ENCODE data around the gene TMEM231.
"Not testable (repeated sequence)": the region's sequence is repeated elsewhere in the genome, so short reads cannot be mapped to it uniquely, and the experiment has no call there.

The TMEM231 gene

DNA sequence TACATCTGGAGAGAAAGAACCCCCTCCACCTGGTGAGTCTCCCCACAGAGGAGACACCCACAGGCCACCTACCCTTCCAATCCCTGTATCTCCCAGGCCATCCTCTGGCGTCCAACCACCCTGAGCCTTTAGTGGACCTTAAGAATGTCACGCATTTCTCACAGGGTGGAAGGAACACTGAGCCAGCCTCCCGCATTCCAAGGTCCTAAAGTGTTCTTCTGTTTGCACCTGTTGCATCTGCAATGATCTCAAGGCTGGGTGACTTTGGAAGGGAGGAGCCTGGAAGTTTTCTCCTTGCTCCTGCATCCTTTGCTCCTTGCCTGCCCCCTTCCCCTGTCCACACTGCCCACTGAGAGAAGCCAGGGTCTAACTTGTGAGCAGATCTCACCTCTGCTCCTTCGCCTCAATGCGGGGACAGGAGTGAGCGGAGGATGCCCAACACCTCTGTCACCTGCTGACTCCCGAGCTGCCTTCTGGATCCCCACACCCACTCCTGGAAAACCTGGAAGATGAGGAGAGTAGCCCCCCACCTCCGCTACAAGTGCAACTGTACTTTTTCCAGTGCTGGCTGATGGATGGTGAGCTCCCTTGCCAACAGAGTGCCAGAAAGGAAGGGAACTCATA is 23.8 kb downstream of the TMEM231 start:
- no peaks in the 10 kb centered on the region for H3K79me2 ChIP-seq (ENCODE audit: control insufficient read depth, insufficient read depth, low read length, unreplicated experiment)
- no peaks in the 10 kb centered on the region for H3K27me3 ChIP-seq (ENCODE audit: insufficient read depth, low read length)
- no peaks in the 10 kb centered on the region for H3K36me3 ChIP-seq (ENCODE audit: insufficient read depth, low read length)
- H2AFZ ChIP-seq (ENCODE audit: low read length, unreplicated experiment) = no peak overlapping the region
- no peaks in the 10 kb centered on the region for H3K4me1 ChIP-seq (ENCODE audit: control insufficient read depth, insufficient read depth, low read length, unreplicated experiment)
- no peak overlapping the region for H3K4me3 ChIP-seq (ENCODE audit: low read depth, low read length)
- no peak overlapping the region for H3K27ac ChIP-seq (ENCODE audit: low read depth, low read length)

DNA sequence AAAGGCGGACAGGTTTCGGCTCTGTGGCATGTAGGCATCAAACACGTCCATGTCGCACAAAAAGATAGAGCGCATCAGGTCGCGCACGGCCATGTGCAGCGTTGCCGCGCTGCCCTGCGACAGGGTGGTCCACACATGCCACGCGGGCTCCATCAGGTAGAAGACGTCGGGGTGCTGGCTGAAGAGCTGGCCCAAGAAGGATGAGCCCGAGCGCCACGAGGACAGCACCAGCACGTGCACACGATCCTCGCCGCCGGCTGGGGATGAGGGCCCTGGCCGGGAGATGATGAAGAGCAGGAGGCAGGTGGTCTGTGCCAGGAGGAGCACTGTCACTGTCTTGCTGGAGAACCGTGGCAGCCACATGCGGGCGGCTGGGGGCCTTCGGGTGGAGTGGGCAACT is 26.1 kb downstream of the TMEM231 start:
- no peak overlapping the region for H2AFZ ChIP-seq (ENCODE audit: low read length, unreplicated experiment)
- no peaks in the 10 kb centered on the region for H3K36me3 ChIP-seq (ENCODE audit: insufficient read depth, low read length)
- no peak overlapping the region for H3K4me3 ChIP-seq (ENCODE audit: low read depth, low read length)
- H3K79me2 ChIP-seq (ENCODE audit: control insufficient read depth, insufficient read depth, low read length, unreplicated experiment) = no peaks in the 10 kb centered on the region
- no peaks in the 10 kb centered on the region for H3K4me1 ChIP-seq (ENCODE audit: control insufficient read depth, insufficient read depth, low read length, unreplicated experiment)
- H3K27me3 ChIP-seq (ENCODE audit: insufficient read depth, low read length) = no peaks in the 10 kb centered on the region
- no peak overlapping the region for H3K27ac ChIP-seq (ENCODE audit: low read depth, low read length)

DNA sequence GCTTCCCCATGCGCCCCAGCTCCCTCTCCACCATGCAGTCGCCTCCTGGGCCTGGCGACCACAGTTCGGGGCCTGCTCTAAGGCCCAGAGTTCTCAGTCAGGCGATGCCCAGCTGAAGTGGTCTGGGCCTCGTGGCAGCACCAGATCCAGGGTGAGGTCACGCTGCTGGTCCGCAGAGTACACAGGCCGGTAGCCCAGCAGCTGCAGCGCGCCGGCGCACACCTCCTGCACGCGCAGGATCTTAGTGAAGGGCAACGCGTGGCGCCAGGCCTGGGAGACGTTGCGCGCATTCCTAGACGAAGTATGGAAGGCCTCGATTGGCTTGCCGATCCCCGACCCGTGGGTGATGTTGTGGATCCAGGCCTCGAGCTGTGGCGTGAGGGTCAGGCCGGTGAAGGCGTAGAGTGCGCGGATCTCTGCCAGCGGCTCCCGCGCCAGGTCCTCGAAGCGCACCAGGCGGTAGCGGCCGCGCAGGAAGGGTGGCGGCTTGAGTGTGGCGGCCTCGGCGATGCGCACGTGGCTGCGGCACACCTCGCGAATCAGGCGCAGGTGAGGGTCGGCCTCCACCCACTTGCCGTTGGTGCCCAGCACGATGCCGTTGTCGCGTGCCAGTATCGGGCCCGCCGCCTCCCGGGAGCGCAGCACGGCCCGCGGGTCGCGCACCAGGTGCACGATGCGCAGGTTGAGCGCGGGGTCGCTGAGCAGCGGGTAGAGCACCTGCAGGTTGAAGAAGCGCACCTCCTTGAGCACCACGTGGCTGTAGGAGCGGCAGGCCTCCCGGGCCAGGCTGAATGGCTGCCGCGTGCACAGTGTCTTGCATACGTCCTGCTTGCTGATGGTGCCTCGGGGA is 26.8 kb downstream of the TMEM231 start:
- Histone ChIP-seq H3K4me3 (ENCODE audit: low read depth, low read length) (no peak overlapping the region), H3K36me3 (ENCODE audit: insufficient read depth, low read length) (no peaks in the 10 kb centered on the region), H3K27ac (ENCODE audit: low read depth, low read length) (no peak overlapping the region), H2AFZ (ENCODE audit: low read length, unreplicated experiment) (no peak overlapping the region), H3K4me1 (ENCODE audit: control insufficient read depth, insufficient read depth, low read length, unreplicated experiment) (no peaks in the 10 kb centered on the region), H3K79me2 (ENCODE audit: control insufficient read depth, insufficient read depth, low read length, unreplicated experiment) (no peaks in the 10 kb centered on the region), H3K27me3 (ENCODE audit: insufficient read depth, low read length) (no peaks in the 10 kb centered on the region)

GRCh38 chr16:75527825-75528299 is 28.2 kb downstream of the TMEM231 start:
- H3K4me1 ChIP-seq (ENCODE audit: control insufficient read depth, insufficient read depth, low read length, unreplicated experiment) = no peaks in the 10 kb centered on the region
- H3K27me3 ChIP-seq (ENCODE audit: insufficient read depth, low read length) = no peaks in the 10 kb centered on the region
- no peak overlapping the region for H3K4me3 ChIP-seq (ENCODE audit: low read depth, low read length)
- H3K79me2 ChIP-seq (ENCODE audit: control insufficient read depth, insufficient read depth, low read length, unreplicated experiment) = no peaks in the 10 kb centered on the region
- no peaks in the 10 kb centered on the region for H3K36me3 ChIP-seq (ENCODE audit: insufficient read depth, low read length)
- no peak overlapping the region for H2AFZ ChIP-seq (ENCODE audit: low read length, unreplicated experiment)
- no peak overlapping the region for H3K27ac ChIP-seq (ENCODE audit: low read depth, low read length)

DNA sequence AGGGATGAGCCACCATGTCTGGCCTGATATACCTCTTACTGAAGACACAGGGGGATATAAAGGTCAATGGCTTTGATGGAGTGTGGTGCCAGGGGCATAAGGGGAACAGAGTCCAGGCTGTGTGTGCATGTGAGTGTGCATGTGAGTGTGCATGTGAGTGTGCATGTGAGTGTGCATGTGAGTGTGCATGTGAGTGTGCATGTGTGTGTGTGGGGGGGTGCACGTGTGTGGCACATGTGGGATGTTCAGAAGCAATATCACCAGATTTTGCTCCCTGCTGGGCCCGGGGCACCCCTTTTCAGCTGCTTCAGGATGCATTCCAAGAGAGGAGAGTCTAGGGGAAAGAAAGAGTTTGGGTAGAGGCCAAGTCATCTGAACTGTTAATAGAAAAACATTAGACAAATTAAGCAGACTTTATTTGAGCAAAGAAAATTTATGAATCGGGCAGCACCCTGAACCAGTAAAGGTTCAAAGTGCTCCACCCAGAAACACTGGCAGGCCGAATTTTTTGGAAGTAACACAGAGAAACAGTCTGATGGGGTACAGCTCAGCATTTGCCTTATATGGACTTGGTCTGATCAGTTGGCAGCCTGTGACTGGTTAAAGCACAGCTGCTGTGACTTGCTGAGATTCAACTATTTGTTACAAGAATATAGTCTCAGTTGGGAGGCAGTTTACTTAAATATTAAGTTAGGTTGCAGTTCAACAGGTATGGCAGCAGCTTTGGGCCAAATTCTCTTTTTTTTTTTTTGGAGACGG is 29.8 kb downstream of the TMEM231 start:
- no peak overlapping the region for H3K27ac ChIP-seq (ENCODE audit: low read depth, low read length)
- no peaks in the 10 kb centered on the region for H3K36me3 ChIP-seq (ENCODE audit: insufficient read depth, low read length)
- no peak overlapping the region for H2AFZ ChIP-seq (ENCODE audit: low read length, unreplicated experiment)
- no peak overlapping the region for H3K4me3 ChIP-seq (ENCODE audit: low read depth, low read length)
- H3K27me3 ChIP-seq (ENCODE audit: insufficient read depth, low read length) = no peaks in the 10 kb centered on the region
- no peaks in the 10 kb centered on the region for H3K4me1 ChIP-seq (ENCODE audit: control insufficient read depth, insufficient read depth, low read length, unreplicated experiment)
- no peaks in the 10 kb centered on the region for H3K79me2 ChIP-seq (ENCODE audit: control insufficient read depth, insufficient read depth, low read length, unreplicated experiment)

GRCh38 chr16:75519175-75519574 is 36.9 kb downstream of the TMEM231 start:
- Histone ChIP-seq H3K36me3 (ENCODE audit: insufficient read depth, low read length) (no peaks in the 10 kb centered on the region), H3K27ac (ENCODE audit: low read depth, low read length) (no peak overlapping the region), H2AFZ (ENCODE audit: low read length, unreplicated experiment) (no peak overlapping the region), H3K4me1 (ENCODE audit: control insufficient read depth, insufficient read depth, low read length, unreplicated experiment) (no peaks in the 10 kb centered on the region), H3K4me3 (ENCODE audit: low read depth, low read length) (no peak overlapping the region), H3K27me3 (ENCODE audit: insufficient read depth, low read length) (no peaks in the 10 kb centered on the region), H3K79me2 (ENCODE audit: control insufficient read depth, insufficient read depth, low read length, unreplicated experiment) (no peaks in the 10 kb centered on the region)

DNA sequence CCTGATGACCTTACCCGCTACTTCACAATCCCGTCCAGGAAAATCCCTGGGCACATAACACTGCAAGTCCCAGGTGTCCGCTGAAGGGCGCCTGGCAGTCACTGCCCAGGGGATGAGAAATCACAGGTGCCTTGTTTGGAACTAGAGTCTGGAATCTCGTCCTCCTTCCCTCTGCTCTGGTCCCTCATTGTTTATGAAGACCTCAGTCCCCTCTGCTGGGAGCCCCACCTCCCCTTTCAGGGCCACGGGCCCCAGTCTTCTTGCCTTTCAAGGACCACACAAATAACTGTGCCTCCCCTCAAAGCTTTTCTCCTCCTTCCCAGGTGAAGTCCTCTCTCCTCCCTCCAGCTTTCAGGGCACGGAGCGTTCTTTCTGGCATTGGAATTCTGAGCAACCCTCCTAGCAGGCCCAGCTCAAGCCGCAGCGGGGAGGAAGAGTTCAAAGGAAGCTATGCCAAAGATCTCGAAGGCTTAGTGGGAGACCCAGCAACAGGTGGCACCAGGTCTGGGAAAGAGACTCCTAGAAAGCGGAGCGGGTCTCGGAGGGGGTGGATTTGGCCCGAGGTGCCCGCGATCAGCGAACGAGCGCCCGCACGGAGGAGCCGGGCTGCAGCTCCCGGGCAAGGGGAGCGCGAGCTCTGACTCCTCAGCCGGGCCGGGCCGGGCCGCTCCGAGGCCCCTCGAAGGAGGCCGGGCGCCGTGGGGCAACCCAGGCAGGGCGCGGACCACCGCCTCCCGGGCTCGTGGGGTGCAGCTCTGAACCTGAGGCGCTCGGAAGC is 39.7 kb downstream of the TMEM231 start:
- H2AFZ ChIP-seq (ENCODE audit: low read length, unreplicated experiment) = peak overlapping the region; percentile 73

GRCh38 chr16:75514296-75514695 is 41.8 kb downstream of the TMEM231 start:
- Histone ChIP-seq H2AFZ (ENCODE audit: low read length, unreplicated experiment) (no peak overlapping the region), H3K27ac (ENCODE audit: low read depth, low read length) (no peak overlapping the region), H3K27me3 (ENCODE audit: insufficient read depth, low read length) (no peaks in the 10 kb centered on the region), H3K4me3 (ENCODE audit: low read depth, low read length) (no peak overlapping the region), H3K79me2 (ENCODE audit: control insufficient read depth, insufficient read depth, low read length, unreplicated experiment) (no peaks in the 10 kb centered on the region), H3K4me1 (ENCODE audit: control insufficient read depth, insufficient read depth, low read length, unreplicated experiment) (no peaks in the 10 kb centered on the region), H3K36me3 (ENCODE audit: insufficient read depth, low read length) (no peaks in the 10 kb centered on the region)

More for the DNA sequence above, 39.7 kb downstream of the TMEM231 start:
- H3K36me3 ChIP-seq (ENCODE audit: insufficient read depth, low read length); H3K4me1 ChIP-seq (ENCODE audit: control insufficient read depth, insufficient read depth, low read length, unreplicated experiment); H3K79me2 ChIP-seq (ENCODE audit: control insufficient read depth, insufficient read depth, low read length, unreplicated experiment); H3K27me3 ChIP-seq (ENCODE audit: insufficient read depth, low read length); H3K27ac ChIP-seq (ENCODE audit: low read depth, low read length): not testable (repeated sequence)
- peak overlapping the region; percentile 81 for H3K4me3 ChIP-seq (ENCODE audit: low read depth, low read length)

DNA sequence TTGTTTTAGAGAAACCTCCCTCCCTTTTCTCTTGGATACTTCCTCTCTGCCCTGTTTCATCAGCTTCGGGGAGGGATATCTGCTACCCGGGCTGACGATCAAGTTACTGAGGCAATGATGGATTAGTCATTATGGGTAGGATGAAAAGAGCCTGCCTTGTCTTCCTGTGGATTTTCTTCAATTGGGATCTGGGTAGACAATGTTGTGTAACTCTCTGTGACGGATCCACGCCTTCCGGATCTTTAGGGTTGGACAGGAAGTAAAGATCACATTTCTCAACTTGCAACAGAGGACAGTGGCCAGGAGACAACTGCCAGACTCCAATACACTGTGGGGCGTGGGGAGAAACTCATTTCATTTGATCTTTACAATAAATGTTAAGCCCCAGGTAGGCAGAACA is 49.5 kb downstream of the TMEM231 start:
- Histone ChIP-seq H3K4me1 (ENCODE audit: control insufficient read depth, insufficient read depth, low read length, unreplicated experiment) (peaks cover 27% of the 10 kb centered on the region), H3K4me3 (ENCODE audit: low read depth, low read length) (peak overlapping the region; percentile 42; the same call in 1 of the 2 replicates), H3K27ac (ENCODE audit: low read depth, low read length) (peak overlapping the region; percentile 93), H3K79me2 (ENCODE audit: control insufficient read depth, insufficient read depth, low read length, unreplicated experiment) (no peaks in the 10 kb centered on the region), H2AFZ (ENCODE audit: low read length, unreplicated experiment) (peak overlapping the region; percentile 29), H3K27me3 (ENCODE audit: insufficient read depth, low read length) (no peaks in the 10 kb centered on the region), H3K36me3 (ENCODE audit: insufficient read depth, low read length) (no peaks in the 10 kb centered on the region)

GRCh38 chr16:75506107-75506506 is 49.9 kb downstream of the TMEM231 start:
- Histone ChIP-seq H2AFZ (ENCODE audit: low read length, unreplicated experiment) (peak overlapping the region; percentile 57), H3K36me3 (ENCODE audit: insufficient read depth, low read length) (no peaks in the 10 kb centered on the region), H3K79me2 (ENCODE audit: control insufficient read depth, insufficient read depth, low read length, unreplicated experiment) (no peaks in the 10 kb centered on the region), H3K4me3 (ENCODE audit: low read depth, low read length) (peak overlapping the region; percentile 42; the same call in 1 of the 2 replicates), H3K27me3 (ENCODE audit: insufficient read depth, low read length) (no peaks in the 10 kb centered on the region), H3K27ac (ENCODE audit: low read depth, low read length) (peak overlapping the region; percentile 93), H3K4me1 (ENCODE audit: control insufficient read depth, insufficient read depth, low read length, unreplicated experiment) (peaks cover 27% of the 10 kb centered on the region)

Data from ACC112 (cell line).